Lung (tissue), 12 donors: ENCODE data around the gene RALBP1. TPM values are rescaled to one million over a fixed set of nuclear protein-coding genes. Genes with fewer than 3 reads are reported as not detected.

Experiments used
- ATAC-seq: fragments of 200-7000 bp; cut with Tn5 transposase; one replicate; pipeline ENCODE4 v1.9.1; 2020; ENCODE audit warnings: moderate number of reproducible peaks; ENCODE audit not compliant: insufficient read depth, low FRiP score
- DNase-seq, 3 donors: peaks; one replicate each; pipeline ENCODE4 v3.0.0-alpha.2; 2013 to 2017
- H3K27ac ChIP-seq, 2 donors: one replicate each; pipeline ENCODE4 v1.5.1; 2013; ENCODE audit warnings: mild to moderate bottlenecking in 2 of 2, moderate library complexity in 2 of 2, control low read depth in 1 of 2, inconsistent platforms in 1 of 2, low read depth in 1 of 2, low read length in 1 of 2
- H3K27me3 ChIP-seq, 3 donors: one replicate each; pipeline ENCODE4 v1.5.1; 2013; ENCODE audit warnings: low read length in 2 of 3; ENCODE audit not compliant: control insufficient read depth in 3 of 3, insufficient read depth in 3 of 3
- H3K36me3 ChIP-seq, 4 donors: one replicate each; pipeline ENCODE4 v1.5.1; 2013; ENCODE audit warnings: low read length in 4 of 4, mild to moderate bottlenecking in 1 of 4, moderate library complexity in 1 of 4; ENCODE audit not compliant: control insufficient read depth in 4 of 4, insufficient read depth in 4 of 4
- H3K4me1 ChIP-seq, 5 donors: one replicate each; pipeline ENCODE4 v1.5.1; 2013; ENCODE audit warnings: low read length in 5 of 5, mild to moderate bottlenecking in 2 of 5, moderate library complexity in 1 of 5; ENCODE audit not compliant: control insufficient read depth in 5 of 5, insufficient read depth in 5 of 5
- H3K4me3 ChIP-seq: one replicate; pipeline ENCODE4 v1.5.1; 2013; ENCODE audit warnings: mild to moderate bottlenecking, control low read depth, moderate library complexity
- H3K9ac ChIP-seq, 2 donors: one replicate each; pipeline ENCODE4 v1.5.1; 2013; ENCODE audit warnings: low read length in 2 of 2, control low read depth in 1 of 2; ENCODE audit not compliant: insufficient read depth in 1 of 2
- H3K9me3 ChIP-seq, 4 donors: one replicate each; pipeline ENCODE4 v1.5.1; 2013; ENCODE audit warnings: low read length in 3 of 4, mild to moderate bottlenecking in 1 of 4, moderate library complexity in 1 of 4; ENCODE audit not compliant: control insufficient read depth in 4 of 4, insufficient read depth in 3 of 4
- CTCF ChIP-seq: IDR thresholded peaks from 2 replicates; pipeline ENCODE4 v1.5.1; 2012; ENCODE audit warnings: mild to moderate bottlenecking; ENCODE audit errors: control extremely low read depth, extremely low read depth
- WGBS, 2 donors: extraction: QIAGEN DNeasy Blood & Tissue Kit; methylation state at CpG; one replicate each; pipeline ENCODE4 v1.1.7; 2013; 5-methylcytosine and 5-hydroxymethylcytosine counted together
- polyA plus RNA-seq, 2 donors: library from polyadenylated mRNA; stranded (reverse); fragments of 200-250 nt; gene quantifications; one replicate each; pipeline ENCODE4 v1.2.1, GENCODE V29; 2013
- total RNA-seq, 2 donors: library from RNA; depleted of rRNA in 1 of 2; stranded (reverse); fragments of >200 nt in 1 of 2; gene quantifications; one replicate each; pipeline ENCODE4 v1.2.1, GENCODE V29; 2014 to 2021
- donor health status: control.
- donor health status: control.
- donor health status: Bipolar disorder and iron deficiency.
- donor health status: healthy.
- donor health status: DM: yes; HTN: yes; CAD: no.

Gene RALBP1
- total and polyA plus RNA-seq, 4 donors = 19.8 to 58.2 (median 33.5) TPM

- H3K27ac ChIP-seq = no peak overlapping the region
- H3K4me1 ChIP-seq = no peaks in the 10 kb centered on the region
- H3K36me3 ChIP-seq = no peaks in the 10 kb centered on the region
- no peaks in the 10 kb centered on the region for H3K27me3 ChIP-seq
- no peak overlapping the region for H3K9ac ChIP-seq
- ATAC-seq (no peak), DNase-seq (no peak)
- WGBS, 2 donors = 92 to 97% methylated on average over 3 of the region's 3 CpGs
- peaks cover 0 to 7% (median 0%) of the 10 kb centered on the region in 4 donors for H3K9me3 ChIP-seq
- TF ChIP-seq CTCF = no peak
- no peak overlapping the region for H3K4me3 ChIP-seq
These were observed 30.8 kb upstream of the RALBP1 start for GRCh38 chr18:9444549-9444948.

DNA sequence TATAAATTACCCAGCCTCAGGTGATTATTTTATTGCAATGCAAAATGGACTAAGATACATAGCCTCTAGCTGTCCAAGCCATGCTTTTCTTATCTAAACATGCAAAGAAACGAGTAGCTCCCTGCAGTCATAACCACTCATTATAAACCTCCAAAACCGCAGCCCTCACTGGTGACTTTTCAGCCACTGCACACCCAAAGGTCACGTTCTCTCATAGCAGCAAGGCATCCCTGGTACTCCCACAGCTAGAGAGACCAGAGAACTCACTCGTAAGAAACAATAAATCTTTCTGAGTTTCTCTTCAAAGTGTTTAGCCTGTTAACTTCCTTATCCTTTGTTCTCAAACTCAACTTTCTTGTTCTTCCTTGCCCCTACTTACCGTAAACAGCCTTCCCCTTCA is 28.5 kb upstream of the RALBP1 start:
- DNase-seq = no peak

DNA sequence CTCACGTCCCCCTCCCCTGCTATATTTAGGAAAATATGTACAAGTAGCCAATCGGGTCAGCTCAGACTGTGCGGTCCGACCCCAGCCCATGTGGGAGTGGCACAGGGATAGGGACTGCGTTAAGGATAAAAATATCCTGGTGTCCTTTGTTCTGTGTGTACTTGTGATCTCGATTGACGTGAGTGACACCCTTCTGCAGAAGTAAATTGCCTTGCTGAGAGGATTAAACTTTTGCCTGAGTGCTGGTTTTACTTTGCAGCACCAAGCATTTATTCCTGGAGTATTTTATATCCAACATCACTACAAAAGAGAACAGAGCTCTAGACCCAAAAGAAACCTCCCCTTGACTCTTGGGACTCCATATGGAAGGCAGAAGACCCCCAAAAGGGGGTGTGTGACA is 28.0 kb upstream of the RALBP1 start:
- TF ChIP-seq CTCF = no peak
- Histone ChIP-seq H3K27me3 (no peaks in the 10 kb centered on the region), H3K9ac (no peak overlapping the region), H3K27ac (no peak overlapping the region), H3K36me3 (no peaks in the 10 kb centered on the region), H3K4me3 (no peak overlapping the region), H3K9me3 (peaks cover 0 to 7% (median 0%) of the 10 kb centered on the region in 4 donors), H3K4me1 (no peaks in the 10 kb centered on the region)
- DNase-seq (no peak), ATAC-seq (no peak)
- 92 to 95% methylated on average over 7 of the region's 7 CpGs for WGBS, 2 donors

More for the DNA sequence above, 28.5 kb upstream of the RALBP1 start:
- Histone ChIP-seq H3K9me3 (peaks cover 0 to 7% (median 0%) of the 10 kb centered on the region in 4 donors), H3K36me3 (no peaks in the 10 kb centered on the region), H3K27me3 (no peaks in the 10 kb centered on the region), H3K4me3 (no peak overlapping the region), H3K9ac (no peak overlapping the region), H3K27ac (no peak overlapping the region), H3K4me1 (no peaks in the 10 kb centered on the region)
- 85 to 96% methylated on average over 5 of the region's 5 CpGs for WGBS, 2 donors
- TF ChIP-seq CTCF = no peak
- ATAC-seq = no peak
